GM19468 (cell line): ENCODE data around the gene VSNL1.
"Not testable (repeated sequence)": the region's sequence is repeated elsewhere in the genome, so short reads cannot be mapped to it uniquely, and the experiment has no call there.

ENCODE experiments used
- ATAC-seq: cut with Tn5 transposase; IDR thresholded peaks from one replicate; pipeline ENCODE4 v1.9.1; 2021; ENCODE audit warnings: mild to moderate bottlenecking, moderate library complexity, moderate number of reproducible peaks; ENCODE audit not compliant: unreplicated experiment; ENCODE audit errors: extremely low read depth

The VSNL1 gene

DNA sequence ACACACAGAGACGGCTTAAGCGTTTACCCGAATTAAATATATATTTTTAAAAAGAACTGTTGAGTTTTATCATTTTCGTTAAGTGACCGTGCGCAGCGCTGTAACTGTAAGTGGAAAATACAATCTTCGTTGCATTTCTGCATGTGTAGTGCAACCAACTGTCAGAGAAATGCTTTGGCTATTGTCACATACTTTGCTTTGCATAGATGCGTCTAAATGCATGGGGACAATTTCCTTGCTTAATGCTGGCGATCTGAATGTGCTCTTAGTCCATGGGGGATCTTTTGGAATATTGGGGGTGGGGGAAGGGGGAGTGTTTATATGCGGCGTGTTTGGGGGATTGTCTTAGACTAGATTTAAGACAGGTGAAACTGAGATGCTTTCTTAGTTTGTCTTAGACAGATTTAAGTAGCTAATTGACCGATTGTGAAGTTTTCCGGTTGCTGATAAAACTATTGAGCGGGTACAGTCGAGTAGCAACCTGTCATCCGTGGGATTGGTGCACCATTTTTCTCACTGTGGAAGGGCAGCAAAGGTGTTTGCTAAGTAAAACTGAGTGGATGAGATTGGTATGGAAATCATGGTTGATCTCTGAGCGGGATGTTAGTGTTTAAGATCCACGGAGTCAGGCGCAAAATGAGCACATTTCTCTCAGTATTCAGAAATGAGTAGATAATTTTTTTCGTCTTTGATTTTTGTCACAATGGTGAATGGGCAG lies 476 bp downstream of the VSNL1 start:
- no peak for ATAC-seq

DNA sequence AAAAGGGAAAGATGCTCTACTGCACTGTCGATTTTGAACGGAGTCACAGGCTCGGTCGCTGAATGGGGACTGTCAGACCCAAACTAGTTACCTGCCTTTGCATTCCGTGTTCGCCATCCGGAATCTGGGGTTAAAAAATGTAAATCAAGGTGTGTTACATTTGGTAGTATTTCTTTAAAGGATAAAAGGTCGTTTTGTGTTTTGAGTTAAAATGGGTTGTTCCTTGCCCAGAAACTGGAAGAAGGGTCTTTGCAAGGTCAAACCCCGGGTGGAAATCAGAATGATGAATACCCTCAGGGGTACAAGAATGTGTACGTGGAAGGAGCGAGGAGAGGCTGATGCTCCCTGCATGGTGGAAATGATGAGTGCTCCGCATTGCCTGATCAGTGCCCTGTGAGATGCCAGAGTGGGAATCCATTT lies 1.0 kb downstream of the VSNL1 start:
- no peak for ATAC-seq

DNA sequence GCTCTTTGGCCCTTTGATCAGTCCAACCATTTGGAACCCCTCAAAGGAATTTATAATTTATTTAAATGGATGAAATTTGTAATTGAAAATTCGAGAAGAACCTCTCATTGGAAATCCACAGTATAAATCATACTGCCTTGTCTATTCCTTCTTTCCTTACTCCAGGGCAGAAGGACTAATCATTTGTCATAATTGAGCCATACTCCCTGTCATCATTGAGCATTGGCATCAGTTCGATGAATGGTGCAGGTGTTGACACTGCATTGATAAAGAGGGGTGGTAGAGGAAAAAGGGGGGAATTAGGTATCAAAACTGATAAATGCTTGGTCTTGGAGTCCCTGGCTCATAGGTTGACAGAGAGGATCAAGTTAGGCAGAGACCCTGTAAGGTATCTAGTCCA lies 2.0 kb downstream of the VSNL1 start:
- ATAC-seq: no peak

DNA sequence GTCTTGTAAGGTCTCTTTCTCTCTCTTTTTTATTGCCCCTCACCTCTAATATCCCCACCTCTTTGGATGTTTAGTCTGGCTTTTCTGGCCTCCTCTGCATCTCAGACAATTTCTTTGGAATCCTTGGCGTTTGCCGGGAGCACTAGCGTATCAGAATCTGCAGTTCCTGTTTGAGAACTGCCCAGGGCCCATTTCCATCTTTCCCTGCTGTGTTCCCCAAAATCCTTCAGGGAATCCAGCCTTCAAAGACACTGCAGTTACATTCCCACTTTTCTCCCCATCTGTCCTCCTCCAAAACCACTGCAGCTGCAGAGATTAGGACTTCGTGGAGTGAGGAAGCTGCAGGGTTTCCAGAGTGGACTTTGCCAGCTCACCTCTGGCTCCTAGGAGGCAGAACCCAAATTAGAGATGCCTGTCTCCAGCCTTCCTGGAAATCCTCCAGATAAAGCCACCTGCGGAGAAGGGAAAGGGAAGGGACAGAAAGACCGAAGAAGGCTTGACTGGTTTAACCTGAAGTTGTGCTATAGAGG lies 2.7 kb downstream of the VSNL1 start:
- no peak for ATAC-seq

DNA sequence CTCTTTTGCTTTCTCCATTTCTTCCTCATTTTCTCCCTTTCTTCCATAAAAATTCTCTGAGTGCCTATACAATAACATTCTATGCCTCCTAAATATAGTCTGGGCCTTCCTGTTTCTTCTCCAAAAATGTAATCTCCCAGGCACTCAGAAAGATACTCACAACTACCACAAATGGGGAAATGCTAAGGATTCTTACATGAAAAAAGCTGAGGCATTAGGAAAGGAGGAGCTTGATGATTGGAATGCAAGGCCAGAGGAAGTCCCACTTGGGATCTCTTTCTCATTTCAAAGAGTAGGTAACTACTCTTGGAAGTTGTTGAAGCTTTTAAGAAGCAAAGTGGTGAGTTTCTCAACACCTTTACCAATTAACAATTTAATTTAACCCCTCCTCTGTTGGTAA lies 3.4 kb downstream of the VSNL1 start:
- ATAC-seq: no peak

DNA sequence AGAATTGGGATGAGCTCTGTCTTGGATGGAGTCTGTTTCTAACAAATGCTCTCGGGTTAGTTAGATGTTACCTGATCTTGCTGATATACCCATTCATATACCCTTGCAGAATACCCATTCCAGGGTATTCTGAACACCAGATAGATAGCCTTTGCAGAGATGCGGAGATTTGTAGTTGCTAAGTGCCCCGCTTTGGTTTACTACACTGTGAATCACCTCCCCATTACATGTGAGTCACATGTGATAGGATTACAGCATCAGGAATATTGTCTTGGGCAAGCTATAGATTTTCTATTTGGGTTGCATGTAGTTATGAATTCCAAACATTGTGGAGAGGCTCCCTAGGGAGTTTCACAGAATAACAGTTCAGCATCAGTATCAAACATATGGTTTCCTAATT lies 3.8 kb downstream of the VSNL1 start:
- no peak for ATAC-seq

DNA sequence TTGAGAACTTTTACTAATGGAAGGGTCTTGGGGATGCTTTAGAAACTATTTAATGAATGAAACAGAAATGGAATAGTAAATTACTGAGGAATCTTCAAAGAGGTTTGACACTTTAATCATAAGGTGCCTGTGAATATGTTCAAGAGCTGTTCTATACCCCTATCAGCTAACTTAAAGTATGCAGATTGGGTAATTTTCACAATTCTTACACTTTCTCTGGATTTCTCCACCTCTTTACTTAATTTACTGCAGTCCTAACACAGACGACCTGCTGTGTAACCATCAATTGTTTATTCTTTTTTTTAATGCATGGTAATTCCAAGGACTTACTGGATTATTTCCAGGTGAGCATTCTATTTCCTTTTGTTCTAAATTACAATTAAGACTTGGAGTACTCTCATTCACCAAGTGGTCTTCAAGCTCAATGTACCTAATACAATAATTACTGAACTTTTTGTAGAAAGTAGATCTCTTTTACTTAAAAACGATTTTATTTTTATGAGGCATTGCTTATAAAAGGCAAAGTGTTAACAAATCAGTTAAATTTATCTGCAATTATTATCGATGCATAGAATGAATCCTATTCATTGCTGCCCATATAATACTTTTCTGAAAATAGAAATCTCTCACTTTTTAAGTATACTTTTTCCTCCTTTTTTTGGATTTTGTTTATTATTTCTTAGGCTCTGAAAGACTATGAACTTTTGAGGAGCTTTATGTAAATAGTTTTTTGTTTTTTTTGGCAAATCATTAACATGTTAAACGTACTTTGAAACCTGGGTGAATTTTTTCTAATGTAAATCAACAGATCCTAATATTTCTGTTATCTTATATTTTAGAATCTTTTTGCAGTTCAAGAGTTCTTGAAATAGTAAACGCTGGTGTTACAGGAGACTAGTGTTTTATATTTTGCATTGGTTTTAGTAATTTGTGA lies 5.5 kb downstream of the VSNL1 start:
- no peak for ATAC-seq

DNA sequence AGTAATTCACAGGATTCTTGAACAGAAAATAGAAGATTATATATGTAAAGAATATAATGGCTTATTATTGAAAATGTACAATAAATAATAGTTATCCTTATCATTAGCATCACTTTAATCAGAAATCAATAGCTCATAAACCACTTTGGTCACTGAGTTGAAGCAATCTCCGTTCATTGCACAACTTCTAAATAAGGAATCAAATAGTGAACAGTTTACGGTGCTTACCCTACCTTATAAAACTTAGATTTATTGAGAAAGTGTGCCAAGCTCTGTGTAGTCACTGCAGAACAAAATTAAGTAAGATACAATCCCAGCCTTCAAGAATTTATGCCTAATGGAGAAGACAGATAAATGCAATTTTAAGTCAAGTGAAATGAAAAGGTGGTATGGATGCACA lies 6.7 kb downstream of the VSNL1 start:
- no peak for ATAC-seq

DNA sequence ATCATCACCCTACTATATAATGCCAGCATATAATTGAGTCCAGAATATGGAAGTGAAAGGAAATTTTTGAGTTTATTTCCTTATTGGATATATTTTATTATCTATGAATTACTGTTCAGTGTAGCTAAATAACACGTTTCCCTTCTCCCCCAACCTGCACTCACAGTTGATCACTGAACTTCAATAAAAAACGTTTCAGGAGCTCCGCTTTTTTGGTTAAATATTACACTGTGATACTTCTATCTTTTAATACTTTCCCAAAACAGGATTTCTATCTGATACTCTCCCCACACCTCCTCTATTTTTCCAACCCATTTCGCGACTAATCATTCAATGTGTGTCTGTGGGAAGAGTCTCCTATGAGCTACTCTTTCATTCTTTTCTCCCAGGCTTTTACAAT lies 7.2 kb downstream of the VSNL1 start:
- ATAC-seq: no peak

DNA sequence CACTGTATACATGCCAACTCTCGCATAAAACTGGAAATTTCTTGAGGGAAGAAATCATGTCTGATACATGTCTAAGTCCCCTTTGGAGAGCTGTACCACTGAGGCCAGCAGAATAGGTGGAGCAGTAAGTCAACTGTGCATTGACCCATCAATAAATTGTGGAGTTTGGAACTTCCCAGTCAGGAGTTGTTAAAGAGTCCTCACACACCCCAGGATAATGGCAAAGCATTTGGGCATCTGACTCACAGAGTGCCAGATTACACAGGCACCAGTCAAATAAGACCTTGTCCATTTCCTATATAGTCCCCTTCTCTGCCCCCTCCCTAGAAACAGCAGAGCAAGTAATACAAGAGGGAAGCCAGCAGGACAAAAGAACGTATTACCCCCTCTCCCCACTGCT lies 10.4 kb downstream of the VSNL1 start:
- no peak for ATAC-seq

DNA sequence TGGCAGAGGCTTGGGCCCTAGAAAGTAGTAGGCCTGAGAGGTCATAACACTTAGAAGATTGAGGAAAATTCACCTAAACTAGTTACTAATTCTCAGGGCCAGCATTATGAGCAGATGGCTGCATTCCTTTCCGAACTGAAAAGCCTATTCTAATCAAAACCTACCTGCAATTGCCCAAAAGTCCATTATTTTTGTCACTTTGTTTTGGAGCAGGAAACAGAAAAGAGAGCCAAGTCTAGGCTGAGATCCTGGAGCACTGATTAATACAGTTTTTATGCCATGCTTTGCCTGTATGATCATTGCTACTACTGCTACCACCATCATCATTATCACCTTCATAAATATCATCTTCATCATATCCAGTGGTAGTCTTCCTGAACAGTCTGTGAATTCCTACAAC lies 14.7 kb downstream of the VSNL1 start:
- no peak for ATAC-seq

DNA sequence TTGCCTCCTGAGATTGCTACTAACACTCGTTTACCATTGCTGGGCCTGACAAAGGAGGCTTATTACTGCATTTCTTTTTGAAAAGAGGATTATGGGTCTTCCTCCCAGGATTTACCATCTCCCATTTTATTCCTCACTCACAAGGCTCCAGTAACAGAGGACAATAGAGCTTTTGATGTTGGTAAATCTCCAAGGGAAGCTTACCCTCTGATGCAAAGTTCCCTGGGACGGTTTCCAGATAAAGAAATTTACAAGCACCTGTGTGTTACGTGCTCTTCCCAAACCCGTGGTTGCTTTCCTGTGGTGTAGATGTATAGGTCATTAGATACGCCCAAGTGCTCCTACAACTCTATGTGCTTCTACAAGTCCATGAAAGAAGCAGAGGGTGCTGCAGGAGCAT lies 17.1 kb downstream of the VSNL1 start:
- ATAC-seq: no peak

DNA sequence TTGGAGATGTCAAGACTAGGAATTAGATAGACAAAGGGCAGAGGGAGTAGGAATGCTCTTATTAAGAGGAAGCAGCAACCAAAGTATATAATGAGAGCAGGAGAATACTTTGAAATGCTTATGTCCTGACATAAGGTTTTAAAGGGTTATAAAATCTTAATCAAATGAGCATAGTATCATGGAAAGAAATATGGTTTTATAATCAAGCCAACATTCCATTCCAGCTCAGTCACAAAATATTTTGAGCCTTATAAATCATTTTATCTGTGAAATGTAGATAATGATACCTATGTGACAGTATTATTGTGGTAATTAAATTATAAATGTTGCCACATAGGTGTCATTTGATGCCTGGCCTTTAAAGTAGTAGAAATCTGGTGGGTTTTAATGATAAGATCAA lies 17.6 kb downstream of the VSNL1 start:
- ATAC-seq: no peak

DNA sequence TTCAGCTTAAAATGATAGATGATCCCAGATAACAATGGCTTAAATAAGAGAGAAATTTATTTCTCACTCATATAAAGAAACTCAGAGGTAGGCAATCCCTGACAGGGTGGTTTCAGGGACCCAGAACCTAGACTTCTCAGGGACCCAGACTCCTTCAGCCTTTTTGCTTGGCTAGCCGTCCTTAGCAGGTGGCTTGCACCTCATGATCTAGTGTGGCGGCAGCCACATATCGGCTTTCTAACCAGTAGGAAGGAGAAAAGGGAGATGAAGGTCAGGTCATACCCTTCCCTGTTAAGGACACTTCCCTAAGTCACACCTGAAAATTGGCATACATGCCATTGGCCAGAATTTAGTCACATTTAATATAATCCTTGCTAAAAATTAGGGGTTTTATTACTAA lies 18.4 kb downstream of the VSNL1 start:
- no peak for ATAC-seq

DNA sequence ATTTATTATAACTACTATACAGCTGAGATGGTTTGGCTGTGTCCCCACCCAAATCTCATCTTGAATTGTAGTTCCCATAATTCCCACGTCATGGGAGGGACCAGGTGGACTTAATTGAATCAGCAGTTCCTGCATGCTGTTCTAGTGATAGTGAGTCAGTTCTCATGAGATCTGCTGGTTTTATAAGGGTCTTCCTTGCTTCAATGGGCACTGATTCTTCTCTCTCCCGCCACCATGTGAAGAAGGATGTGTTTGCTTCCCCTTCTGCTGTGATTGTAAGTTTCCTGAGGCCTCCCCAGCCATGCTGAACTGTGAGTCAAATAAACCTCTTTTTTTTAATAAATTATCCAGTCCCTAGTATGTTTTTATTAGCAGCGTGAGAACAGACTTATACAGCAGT lies 25.2 kb downstream of the VSNL1 start:
- ATAC-seq: not testable (repeated sequence)

DNA sequence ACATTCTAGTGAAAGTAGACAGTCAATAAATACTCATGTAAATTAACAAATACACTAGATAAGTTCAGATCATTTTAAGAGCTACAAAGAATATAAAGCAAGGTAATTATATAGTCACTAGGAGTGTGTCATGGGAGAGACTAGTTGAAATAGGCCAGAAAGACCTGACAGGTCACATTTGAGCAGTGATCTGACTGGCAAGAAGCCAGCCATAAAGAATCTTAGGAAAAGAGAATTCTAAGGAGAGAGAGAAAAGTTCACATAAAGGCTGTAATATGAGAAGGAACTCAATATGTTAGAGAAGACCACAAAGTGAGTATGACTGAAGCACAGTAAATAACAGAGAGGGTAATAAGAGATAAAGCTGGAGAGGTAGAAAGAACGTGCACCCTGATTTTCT lies 31.2 kb downstream of the VSNL1 start:
- ATAC-seq: no peak

DNA sequence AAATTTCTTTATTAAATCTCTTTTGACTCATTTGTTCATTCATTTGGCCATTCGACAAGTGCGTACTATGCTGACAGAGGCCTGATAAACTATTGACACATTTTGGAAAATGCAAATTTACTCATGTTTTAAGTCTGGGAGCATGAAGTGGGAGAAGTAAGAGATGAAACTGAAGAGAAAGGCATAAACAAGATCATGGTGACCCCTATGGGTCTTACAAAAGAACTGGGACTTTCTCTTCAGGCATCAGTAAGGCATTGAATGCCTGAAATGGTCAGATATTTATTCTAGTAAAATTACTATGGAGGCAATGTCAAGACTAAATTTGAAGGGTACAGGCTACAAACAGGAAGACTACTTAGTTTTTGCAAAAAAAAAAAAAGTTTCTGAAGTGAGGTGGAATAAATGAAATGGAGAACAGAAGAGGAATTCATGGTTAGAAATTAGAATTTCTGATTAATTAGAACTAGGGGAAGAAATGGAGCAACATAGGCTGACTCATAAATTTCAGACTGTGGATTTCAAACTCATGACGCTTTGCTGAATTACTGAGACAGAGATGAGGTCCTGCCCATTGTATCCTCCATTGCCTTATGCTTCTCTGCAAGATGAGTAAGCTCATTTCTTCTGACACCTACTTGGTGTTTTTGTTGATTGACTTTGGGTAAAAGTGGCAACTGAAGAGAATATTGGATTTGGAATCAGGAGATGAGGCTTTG lies 32.7 kb downstream of the VSNL1 start:
- no peak for ATAC-seq

DNA sequence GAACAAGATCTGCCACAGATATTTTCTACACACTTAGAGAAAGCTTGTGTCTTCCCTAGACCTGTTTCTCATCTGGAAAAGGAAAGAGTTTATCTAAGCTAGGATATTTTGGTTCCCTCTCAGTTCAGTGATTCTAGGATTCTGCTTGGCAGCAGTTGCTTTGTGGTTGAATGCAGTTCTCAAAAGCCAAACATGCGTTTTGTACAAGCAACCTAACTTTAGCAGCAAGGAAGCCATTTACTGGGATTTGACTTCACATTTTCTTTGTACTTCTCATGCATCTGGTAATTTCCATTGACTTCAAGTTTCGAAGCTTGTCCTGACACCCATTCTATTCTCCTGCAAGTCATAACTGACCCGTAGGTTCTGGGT lies 33.3 kb downstream of the VSNL1 start:
- ATAC-seq: no peak

DNA sequence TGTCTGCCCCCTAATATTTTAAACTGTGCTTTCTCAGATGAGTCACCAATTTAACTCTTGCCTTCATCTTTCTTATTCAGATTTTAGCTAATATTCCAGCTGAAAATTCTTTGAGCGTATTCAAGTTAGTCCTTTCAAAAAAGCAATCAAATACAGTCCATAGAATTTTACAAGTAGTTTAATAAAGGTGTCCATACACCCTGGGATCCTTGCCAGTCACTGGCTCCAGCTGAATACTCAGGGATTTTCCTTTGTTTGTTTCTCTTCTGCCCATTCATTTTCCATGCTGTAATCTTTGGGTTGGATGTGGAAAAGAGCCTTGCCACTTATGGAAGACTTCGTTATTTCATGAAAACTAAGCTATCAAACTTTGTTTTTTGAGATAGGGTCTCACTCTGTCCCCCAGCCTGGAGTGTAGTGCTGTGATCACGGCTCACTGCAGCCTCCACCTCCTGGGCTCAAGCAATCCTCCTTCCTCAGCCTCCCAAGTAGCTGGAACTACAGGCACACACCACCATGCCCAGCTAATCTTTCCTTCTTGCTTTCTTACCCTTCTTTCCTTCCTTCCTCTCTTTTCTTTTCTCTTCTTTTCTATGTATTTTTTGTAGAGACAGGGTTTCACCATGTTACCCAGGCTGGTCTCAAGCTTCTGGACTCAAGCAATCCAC lies 34.0 kb downstream of the VSNL1 start:
- no peak for ATAC-seq

DNA sequence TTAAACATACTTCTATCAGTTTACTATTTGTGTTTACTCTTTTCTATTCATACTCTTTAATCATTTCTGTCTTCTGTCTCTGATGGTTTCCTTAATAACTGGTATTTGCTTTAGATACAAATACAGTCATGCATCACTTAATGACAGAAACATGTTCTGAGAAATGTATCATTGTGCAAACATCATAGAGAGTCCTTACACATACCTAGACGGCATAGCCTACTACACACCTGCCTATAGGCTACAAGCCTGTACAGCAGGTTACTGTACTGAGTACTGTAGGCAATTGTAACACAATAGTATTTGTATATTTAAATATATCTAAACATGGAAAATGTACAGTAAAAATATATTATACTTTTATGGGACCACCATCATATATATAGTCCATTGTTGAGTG lies 36.3 kb downstream of the VSNL1 start:
- ATAC-seq: no peak
